Measurements from ENCODE around the gene CPD. TPM values are rescaled to one million over a fixed set of nuclear protein-coding genes. Genes with fewer than 3 reads are reported as not detected.

CPD gene
- total RNA-seq, result 166 and 220 TPM in 2 replicates

DNA sequence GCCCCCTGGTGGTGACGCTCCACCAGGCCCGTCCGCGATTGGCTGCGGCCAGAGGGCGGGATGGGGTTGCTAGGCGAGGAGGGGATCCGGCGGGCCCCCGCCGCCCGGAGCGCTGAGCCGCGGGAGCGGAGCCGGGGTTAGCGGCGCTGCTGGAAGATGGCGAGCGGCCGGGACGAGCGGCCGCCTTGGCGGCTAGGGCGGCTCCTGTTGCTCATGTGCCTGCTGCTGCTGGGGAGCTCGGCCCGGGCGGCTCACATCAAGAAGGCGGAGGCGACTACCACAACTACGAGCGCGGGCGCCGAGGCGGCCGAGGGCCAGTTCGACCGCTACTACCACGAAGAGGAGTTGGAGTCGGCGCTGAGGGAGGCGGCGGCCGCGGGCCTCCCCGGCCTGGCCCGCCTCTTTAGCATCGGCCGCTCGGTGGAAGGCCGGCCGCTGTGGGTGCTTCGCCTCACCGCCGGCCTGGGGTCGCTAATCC lies at the start of gene CPD:
TSS of gene CPD (plus strand) at position 103 of the 478 bp plus-strand sequence. CDS start at position 157, 54 bp downstream.

GRCh38 chr17:30333503-30334360 lies 45.0 kb upstream of the CPD start, which contains the start of gene TMIGD1:
TMIGD1 (minus strand) TSS chr17:30334057; CDS start chr17:30332133, 1,924 bp downstream.

DNA sequence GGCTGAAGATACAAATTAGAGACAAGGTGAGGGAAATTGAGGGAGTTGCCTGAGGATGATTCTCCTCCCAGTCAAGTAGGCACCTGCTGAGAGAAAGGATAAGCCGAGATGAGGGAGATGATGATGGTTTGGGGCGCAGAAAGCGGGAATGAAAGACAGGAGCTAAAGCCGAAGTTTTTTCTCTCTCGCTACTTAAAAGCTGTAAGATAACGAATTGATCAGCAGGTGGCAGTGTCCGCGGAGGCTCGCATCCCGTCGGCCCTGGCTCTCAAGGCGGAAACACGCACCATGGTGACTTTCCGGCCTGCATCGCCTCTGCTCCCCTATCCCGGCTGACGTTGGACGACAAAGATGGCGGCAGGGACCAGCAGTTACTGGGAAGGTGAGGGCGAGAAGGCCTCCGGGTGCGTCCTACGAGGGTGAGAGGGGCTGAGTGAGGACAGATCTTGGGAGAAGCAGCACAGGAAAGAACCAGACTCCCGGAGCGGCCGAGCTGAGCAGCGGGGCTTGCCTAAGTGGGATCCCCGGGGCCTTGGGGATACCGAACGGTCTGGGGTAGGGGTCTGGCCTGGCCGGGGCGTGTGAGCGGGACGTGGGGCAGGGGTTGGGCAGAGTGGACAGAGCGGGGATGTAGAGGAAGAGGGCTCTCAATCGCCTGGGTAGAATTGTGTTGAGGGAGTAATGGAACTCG lies 98.5 kb downstream of the CPD start, which contains the start of gene GOSR1:
TSS of gene GOSR1 (plus strand) at position 326 of the 691 bp plus-strand sequence. CDS start at position 352, 26 bp downstream.

Other genes starting within 250 kb of the CPD start
- gene SLC6A4, start 143.2 kb upstream of the CPD start, total RNA-seq, result under 0.01 TPM in 1 of 2 replicates, not detected in the other
- 26.5 and 31.2 TPM in 2 replicates for gene BLMH, start 87.0 kb upstream of the CPD start, total RNA-seq
- gene TMIGD1, start 44.9 kb upstream of the CPD start, total RNA-seq, result not detected in 2 replicates
- 21.0 and 24.4 TPM in 2 replicates for gene GOSR1, start 98.5 kb downstream of the CPD start, total RNA-seq